ENCODE results near the gene PNPLA2.

The PNPLA2 gene

GRCh38 chr11:832529-833113 is 13.9 kb downstream of the PNPLA2 start, which contains the start of gene CD151:
TSS of gene CD151 (plus strand) at chr11:832952. CDS start at chr11:836070, 3,118 bp downstream.
- no peak for DNase-seq

DNA sequence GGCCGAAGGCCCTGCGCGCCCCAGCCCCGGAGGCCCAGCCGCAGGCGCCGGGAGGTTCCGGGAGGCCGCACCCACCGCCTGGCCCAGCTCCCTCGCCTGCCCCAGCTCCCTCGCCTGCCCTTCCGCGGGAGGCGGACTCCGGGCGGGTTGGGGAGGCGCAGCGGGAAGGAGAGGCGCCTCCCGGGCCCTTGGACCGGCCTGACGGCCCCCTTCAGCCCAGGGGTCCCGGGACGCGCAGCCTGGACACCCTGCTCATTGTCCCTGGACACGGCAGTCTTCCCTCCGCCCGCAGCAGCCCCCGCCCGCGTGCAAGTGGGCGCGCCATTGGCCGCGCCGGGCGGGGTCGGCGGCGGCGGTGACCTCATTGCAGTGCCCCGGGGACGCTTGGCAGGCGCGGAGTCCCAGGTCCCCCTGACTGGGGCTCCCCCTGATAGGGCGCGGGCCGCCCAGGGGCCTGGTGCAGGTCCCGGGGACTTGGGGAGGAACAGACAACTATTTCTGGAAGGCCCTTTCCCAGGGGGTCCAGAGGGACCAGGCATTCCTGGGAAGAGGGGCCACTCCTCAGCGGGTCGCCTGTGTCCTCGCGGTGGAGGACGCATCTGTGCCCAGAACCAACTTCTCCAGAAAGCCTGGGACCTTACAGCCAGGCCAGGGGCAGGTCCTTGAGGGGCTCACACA is 14.5 kb downstream of the PNPLA2 start:
- DNase-seq: no peak

DNA sequence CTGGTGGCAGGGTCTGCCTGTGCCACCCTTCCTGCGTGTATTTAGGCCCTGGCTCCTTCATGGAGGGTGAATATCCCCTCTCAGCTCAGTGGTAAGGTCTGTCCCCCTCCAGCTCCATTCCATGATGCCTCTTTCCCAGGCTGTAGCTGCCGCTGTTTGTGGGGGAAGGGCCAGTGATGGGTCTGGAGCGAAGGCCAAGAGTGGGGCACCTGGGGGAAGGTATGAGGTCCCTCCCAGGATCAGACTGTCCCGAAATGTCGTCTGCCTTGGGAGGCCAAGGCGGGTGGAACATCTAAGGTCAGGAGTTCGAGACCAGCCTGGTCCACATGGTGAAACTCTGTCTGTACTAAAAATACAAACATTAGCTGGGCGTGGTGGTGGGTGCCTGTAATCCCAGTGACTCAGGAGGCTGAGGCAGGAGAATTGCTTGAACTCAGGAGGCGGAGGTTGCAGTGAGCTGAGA is 15.2 kb downstream of the PNPLA2 start:
- DNase-seq: no peak

DNA sequence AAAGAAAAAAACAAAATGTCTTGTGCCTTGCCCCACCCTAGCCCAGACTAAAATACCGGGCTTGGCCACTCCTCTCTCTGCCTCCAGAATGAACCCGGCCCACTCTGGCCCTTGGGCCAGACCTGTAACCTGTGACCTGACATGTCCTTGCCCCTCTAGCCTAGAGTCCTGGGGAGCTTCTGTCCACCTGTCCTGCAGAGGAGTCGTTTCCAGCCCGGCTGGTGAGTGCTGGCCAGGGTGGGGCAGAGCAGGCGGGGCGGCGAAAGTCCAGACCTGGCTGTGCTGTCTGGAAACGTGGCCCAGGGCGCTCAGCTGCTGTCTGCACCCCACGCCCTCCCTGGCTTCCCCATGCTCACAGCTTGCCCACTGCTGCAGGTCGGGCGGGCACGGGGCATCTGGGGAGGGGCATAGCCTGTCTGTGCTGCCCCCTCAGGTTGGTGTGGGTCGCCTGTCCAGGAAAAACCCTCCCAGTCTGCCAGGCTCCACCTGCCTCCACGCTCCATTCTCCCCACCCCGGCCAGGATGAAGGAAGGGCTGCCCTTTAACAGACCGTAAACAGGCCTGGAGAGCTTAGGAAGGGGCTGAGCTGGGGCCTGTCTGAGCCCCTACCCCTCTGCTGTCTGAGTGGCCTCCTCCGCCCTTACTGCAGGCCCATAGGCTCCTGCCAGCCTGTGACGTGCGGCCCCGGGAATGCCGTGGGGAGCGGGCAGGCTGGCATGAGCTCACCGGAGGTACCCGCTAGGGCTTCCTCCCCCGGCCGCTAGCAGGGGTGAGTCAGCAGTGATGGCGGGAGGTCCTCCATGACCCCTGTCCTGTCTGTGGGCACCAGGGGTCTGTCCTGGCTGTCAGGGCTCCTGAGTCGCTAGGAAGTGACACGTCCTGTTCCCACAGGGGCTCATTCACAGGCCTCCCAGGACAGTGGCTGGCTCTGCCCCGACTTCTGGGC is 15.9 kb downstream of the PNPLA2 start:
- DNase-seq: no peak

GRCh38 chr11:836274-836673 is 17.6 kb downstream of the PNPLA2 start:
- DNase-seq: no peak

DNA sequence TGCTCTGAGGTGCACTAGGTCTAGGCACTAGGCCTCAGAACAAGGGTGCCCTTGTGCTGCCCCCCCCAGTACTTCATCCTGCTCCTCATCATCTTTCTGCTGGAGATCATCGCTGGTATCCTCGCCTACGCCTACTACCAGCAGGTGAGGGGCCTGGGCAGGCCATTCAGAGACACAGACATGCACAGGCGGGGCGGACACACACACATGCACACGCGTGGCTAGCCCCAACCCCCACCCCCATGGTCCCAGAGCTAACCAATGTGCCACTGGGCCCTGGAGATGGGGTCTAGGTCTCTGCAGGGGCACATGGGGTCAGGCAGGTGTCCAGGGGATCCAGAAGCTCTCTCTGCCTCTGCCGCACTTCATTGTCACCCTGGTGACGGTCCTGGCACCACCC is 18.0 kb downstream of the PNPLA2 start:
- no peak for DNase-seq

DNA sequence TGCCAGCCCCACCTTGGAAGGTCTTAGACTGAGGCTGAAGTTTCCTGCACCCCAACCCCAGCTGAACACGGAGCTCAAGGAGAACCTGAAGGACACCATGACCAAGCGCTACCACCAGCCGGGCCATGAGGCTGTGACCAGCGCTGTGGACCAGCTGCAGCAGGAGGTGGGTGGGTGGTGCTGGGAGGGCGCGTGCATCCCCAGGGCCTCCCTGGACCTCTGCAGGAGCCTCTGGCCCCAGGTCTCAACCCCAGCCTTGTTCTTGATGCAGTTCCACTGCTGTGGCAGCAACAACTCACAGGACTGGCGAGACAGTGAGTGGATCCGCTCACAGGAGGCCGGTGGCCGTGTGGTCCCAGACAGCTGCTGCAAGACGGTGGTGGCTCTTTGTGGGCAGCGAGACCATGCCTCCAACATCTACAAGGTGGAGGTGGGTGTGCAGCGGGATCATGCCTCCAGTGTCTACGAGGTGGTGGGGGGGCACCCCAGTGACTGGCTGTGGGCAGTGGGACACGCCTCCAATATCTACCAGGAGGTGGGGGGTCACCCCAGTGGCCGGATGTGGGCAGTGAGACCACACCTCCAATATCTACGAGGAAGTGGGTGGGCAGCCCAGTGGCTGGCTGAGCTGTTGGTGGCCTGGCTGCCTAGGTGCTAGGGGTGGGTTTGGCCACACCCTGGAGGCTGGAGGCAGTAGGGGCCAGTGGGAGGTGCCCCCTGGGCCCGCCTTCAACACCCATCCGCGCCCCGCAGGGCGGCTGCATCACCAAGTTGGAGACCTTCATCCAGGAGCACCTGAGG is 18.7 kb downstream of the PNPLA2 start:
- no peak for DNase-seq

- no peak for DNase-seq
Measured at GRCh38 chr11:837990-838307, 19.2 kb downstream of the PNPLA2 start.

GRCh38 chr11:838441-839279 is 19.9 kb downstream of the PNPLA2 start:
- DNase-seq: no peak

DNA sequence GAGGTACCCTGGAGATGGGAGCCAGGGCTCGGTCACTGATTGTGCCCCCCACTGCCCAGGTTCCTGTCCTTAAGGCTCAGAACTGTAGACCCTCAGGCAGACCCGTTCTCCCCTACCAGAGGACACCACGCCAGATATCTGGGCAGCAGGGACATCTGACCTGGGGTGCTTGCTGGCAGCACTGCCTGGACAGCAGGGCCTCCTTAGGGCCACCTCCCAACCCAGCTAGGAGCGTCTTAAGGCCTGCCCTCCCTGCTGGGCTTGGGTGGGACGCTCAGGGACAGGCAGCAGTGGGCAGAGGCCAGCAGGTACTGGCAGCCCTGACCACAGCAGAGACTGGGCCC is 20.5 kb downstream of the PNPLA2 start:
- DNase-seq: no peak

GRCh38 chr11:839875-840617 is 21.3 kb downstream of the PNPLA2 start:
- DNase-seq: no peak

DNA sequence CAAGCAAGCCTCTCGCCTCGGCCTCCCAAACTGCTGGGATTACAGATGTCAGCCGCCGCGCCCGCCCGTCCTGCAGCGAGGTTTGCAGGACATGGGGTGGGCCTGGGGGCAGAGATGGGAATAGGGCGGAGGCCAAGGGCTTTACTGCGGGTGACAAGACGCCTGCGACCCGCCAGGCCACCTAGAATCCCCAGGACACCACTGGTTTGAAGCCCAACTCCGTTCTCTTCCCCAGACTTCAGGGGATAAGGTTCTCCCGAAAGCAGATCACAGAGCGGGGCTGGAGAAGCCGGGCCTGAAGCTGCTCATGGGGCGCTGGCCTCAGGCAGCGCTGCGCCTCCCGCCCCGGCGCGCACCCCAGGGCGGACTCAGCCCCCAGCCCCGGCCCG is 23.3 kb downstream of the PNPLA2 start:
- no peak for DNase-seq

- DNase-seq: peak; percentile 86
Measured at GRCh38 chr11:842370-843002, 23.8 kb downstream of the PNPLA2 start, which contains the start of the genes POLR2L and TSPAN4. TSS of gene POLR2L (minus strand) at chr11:842529. CDS start at chr11:842508, 21 bp downstream. TSS of gene TSPAN4 (plus strand) at chr11:842852. CDS start at chr11:850305, 7,453 bp downstream.

- DNase-seq: no peak
Measured at GRCh38 chr11:843086-843734, 24.5 kb downstream of the PNPLA2 start.

DNA sequence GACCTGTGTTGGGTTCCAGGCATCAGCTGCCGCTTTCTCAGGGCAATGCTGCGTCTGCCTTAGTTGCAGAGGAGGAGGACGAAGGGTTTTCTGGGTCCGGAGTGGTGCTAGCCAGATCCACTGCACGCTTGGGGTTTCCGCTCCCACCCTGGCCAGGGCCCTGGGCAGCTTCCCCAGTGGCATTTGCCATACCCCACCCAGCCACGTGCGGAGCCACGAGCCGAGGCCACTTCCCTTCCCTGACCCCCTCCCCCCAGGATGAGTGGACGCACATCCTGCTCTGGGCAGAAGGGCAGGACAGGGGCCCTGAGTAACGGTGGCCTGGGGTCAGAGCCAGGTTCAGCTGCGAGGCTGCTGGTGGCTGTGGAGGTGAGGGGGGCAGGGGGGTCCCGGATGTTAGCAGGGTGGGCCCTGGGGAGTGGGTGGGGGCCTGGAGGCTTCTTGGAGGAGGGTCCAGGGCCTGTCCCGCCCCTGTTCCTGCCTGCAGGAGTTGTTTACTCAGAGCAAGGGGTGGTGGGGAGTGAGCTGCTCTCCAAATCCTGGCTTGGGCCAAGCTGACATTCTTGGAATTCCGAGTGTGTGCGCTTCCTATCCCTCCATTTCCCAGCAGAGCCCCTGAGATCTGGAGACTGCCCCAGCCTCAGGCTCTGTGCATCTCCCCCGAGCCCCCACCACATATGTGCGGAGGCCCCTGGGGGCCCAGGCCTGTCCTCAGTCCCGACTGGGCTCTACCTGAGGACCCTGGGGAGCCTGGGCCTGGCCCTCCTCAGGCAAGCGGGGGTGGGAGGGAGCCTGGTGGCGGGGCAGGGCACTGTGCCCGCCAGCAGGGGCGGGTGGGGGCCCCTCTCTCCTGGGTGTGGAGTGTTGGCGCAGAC is 25.3 kb downstream of the PNPLA2 start:
- DNase-seq: no peak

DNA sequence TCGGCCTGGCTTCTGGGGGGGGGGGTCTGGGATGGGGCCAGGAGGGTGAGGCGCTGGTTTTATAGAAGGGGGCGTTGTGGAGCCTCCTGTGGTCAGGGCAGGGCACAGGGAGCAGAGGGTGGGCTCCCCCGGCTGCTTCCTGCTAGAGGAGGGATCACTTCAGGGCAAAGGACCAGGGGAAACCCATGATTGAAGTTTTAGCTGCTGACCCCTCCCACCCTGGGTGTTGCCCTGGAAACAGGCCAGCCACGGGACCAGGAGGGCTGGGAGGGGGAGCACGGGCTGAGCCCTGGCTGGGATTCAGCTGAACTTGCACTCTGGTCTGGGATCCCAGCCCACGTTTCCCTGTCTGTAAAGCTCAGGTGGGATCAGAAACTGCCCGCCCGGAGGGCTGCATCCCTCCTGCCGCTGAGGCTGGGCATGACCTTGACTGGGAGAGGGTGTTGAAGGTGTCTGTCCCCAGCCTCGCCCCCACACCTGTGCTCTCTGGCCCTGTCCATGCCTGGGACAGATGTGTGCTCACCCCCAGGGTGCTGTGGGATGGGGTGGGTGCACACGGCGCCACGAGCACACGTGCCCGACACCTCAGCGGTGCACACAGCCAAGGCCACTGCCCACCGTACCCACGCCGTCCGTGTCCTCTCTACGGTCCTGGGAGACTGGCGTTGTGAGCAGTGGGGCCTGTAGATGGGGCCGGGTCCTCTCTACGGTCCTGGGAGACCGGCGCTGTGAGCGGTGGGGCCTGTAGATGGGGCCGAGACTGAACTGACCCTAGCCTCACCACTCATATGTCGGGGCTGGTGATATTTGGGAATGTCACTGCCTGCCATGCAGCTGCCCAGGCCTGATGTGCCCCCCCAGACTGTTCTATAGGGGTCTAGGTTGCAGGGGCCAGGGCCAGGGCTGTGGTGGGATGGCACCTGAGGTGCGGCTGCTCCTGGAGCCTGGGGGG is 26.3 kb downstream of the PNPLA2 start:
- DNase-seq: no peak

DNA sequence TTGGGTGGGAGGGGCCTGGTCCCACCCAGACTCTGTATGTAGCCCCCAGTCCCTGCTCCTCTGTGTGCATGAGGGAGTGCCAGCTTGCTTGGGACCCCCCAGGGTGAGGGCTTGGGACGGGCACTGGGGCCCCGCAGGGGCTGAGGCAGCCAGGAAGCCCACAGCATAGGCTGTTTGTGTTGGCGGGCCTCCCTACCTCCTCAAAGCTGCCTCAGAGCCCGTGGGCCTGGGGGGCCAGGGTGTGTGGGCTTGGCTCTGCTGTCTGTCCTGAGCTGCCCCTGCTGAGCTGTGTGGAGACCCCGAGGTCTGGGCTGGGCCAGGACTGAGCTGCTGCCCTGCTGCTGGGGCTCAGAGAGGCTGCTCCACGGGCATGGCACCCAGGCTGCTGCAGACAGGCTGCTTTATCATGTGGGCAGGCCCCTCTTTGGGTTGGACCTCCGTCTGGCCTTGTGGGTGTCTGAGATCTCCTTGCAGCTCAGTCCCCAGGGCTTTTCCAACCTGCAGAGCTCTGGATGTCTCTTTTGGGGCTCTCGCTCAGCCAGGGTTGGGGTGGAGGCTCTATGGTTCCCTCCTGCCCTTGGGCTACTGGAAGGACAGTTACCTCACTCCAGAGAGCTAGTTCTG is 27.3 kb downstream of the PNPLA2 start:
- no peak for DNase-seq

All from activated T-cell treated with anti-CD3 and anti-CD28 coated beads for 4 hours (primary cell).